Keratinocyte (primary cell): ENCODE data around the gene ETDB. TPM values are rescaled to one million over a fixed set of nuclear protein-coding genes. Genes with fewer than 3 reads are reported as not detected.
"Not testable (repeated sequence)": the region's sequence is repeated elsewhere in the genome, so short reads cannot be mapped to it uniquely, and the experiment has no call there.

Source experiments
- DNase-seq: peaks from one replicate; pipeline ENCODE4 v3.0.0-alpha.2; 2011; ENCODE audit warnings: low read depth, missing footprints, low spot score
- FAIRE-seq: peaks from 2 replicates; lab custom pipeline; 2011; peaks lifted over from hg19 to GRCh38; lab: Jason Lieb, UNC
- H2AFZ ChIP-seq: 2 replicates; pipeline ENCODE4 v1.6.0; 2012; ENCODE audit warnings: low read length, control low read depth, inconsistent platforms; ENCODE audit not compliant: control insufficient read depth
- H3K27ac ChIP-seq: 2 replicates; pipeline ENCODE4 v1.5.1; 2011; ENCODE audit warnings: low read length; ENCODE audit not compliant: control insufficient read depth, insufficient read depth
- H3K27me3 ChIP-seq: 3 replicates; pipeline ENCODE4 v1.6.0; 2011; ENCODE audit warnings: low read length; ENCODE audit not compliant: control insufficient read depth, insufficient read depth; ENCODE audit errors: extremely low read depth
- H3K36me3 ChIP-seq, 2 experiments: 2 replicates in 1 of 2; 3 replicates in 1 of 2; pipeline ENCODE4 v1.5.1; 2011; ENCODE audit warnings: low read length in 2 of 2, mild to moderate bottlenecking in 1 of 2; ENCODE audit not compliant: control insufficient read depth in 2 of 2, insufficient read depth in 2 of 2; ENCODE audit errors: extremely low read depth in 1 of 2
- H3K4me1 ChIP-seq: 3 replicates; pipeline ENCODE4 v1.5.1; 2011; ENCODE audit warnings: low read length; ENCODE audit not compliant: control insufficient read depth, insufficient read depth; ENCODE audit errors: extremely low read depth
- H3K4me2 ChIP-seq: 3 replicates; pipeline ENCODE4 v1.6.0; 2011; ENCODE audit warnings: low read depth, low read length; ENCODE audit not compliant: control insufficient read depth, insufficient read depth; ENCODE audit errors: extremely low read depth
- H3K4me3 ChIP-seq, 3 experiments: fragments of 200-600 bp in 1 of 3; sonication (generic) in 1 of 3; 2 replicates in 2 of 3; 3 replicates in 1 of 3; pipeline ENCODE4 v1.5.1; 2011 to 2016; ENCODE audit warnings: low read length in 3 of 3, mild to moderate bottlenecking in 3 of 3, control low read depth in 2 of 3, inconsistent platforms in 1 of 3, low read depth in 1 of 3, mixed read lengths in 1 of 3, mixed run types in 1 of 3, moderate library complexity in 1 of 3; ENCODE audit not compliant: control insufficient read depth in 2 of 3, insufficient read depth in 2 of 3; ENCODE audit errors: extremely low read depth in 1 of 3
- H3K79me2 ChIP-seq: 2 replicates; pipeline ENCODE4 v1.6.0; 2012; ENCODE audit warnings: low read length; ENCODE audit not compliant: control insufficient read depth, insufficient read depth
- H3K9ac ChIP-seq: 3 replicates; pipeline ENCODE4 v1.6.0; 2011; ENCODE audit warnings: low read length; ENCODE audit not compliant: control insufficient read depth, insufficient read depth; ENCODE audit errors: extremely low read depth
- H3K9me1 ChIP-seq: 3 replicates; pipeline ENCODE4 v1.6.0; 2011; ENCODE audit warnings: low read length; ENCODE audit not compliant: control insufficient read depth, insufficient read depth; ENCODE audit errors: extremely low read depth
- H3K9me3 ChIP-seq: 2 replicates; pipeline ENCODE4 v1.5.1; 2012; ENCODE audit warnings: low read depth, low read length; ENCODE audit not compliant: control insufficient read depth
- H4K20me1 ChIP-seq: 3 replicates; pipeline ENCODE4 v1.6.0; 2011; ENCODE audit warnings: low read length; ENCODE audit not compliant: control insufficient read depth, insufficient read depth; ENCODE audit errors: extremely low read depth
- EZH2 ChIP-seq: IDR thresholded peaks from one replicate; pipeline ENCODE4 v1.6.1; 2012; ENCODE audit warnings: inconsistent platforms, mild to moderate bottlenecking, low read length, moderate library complexity
- dilution Hi-C: fragments of 300-500 bp; cut with MboI; formaldehyde crosslinking; loops from one replicate; pipeline ENCODE4 v1.7.0; 2020; ENCODE audit warnings: low sequenced_read_pairs; ENCODE audit not compliant: extremely low pct_ligation_motif_present
- polyA plus RNA-seq, 5 experiments: library from polyadenylated mRNA; depleted of rRNA in 3 of 5; stranded (reverse) in 3 of 5; stranded (forward) in 1 of 5; unstranded in 1 of 5; fragments of >200 nt; gene quantifications; 1 replicate in 1 of 5; 2 replicates in 3 of 5; 3 replicates in 1 of 5; pipeline versions ENCODE4 v1.2.1 to v1.2.3, GENCODE V29; 2011 to 2012; ENCODE audit warnings: missing spikeins in 2 of 5, low read depth in 1 of 5, low replicate concordance in 1 of 5
- TF ChIP-seq, protein P1 (sequence below), 3 experiments: IDR thresholded peaks in 1 of 3; conservative IDR thresholded peaks in 1 of 3; optimal IDR thresholded peaks in 1 of 3; 2 replicates in 2 of 3; 3 replicates in 1 of 3; pipeline versions ENCODE3 to v1.5.1; 2011; ENCODE audit warnings: low read length in 3 of 3, mild to moderate bottlenecking in 3 of 3, moderate library complexity in 2 of 3, control low read depth in 1 of 3, inconsistent platforms in 1 of 3; ENCODE audit not compliant: insufficient read depth in 2 of 3; ENCODE audit errors: extremely low read depth in 1 of 3

The ETDB gene
- polyA plus RNA-seq, 1 donor (not counting 4 experiments of a cell fraction or from before 2014, with no cell fraction given): not detected

- H3K36me3 ChIP-seq, H3K4me1 ChIP-seq, H3K27ac ChIP-seq, H3K27me3 ChIP-seq, H4K20me1 ChIP-seq, FAIRE-seq, dilution Hi-C loops, H3K9me3 ChIP-seq, H2AFZ ChIP-seq, H3K4me3 ChIP-seq, H3K9me1 ChIP-seq, DNase-seq, H3K9ac ChIP-seq, H3K4me2 ChIP-seq, H3K79me2 ChIP-seq: not testable (repeated sequence)
Observed at GRCh38 chrX:135126145-135126544, 5.8 kb upstream of the ETDB start.

DNA sequence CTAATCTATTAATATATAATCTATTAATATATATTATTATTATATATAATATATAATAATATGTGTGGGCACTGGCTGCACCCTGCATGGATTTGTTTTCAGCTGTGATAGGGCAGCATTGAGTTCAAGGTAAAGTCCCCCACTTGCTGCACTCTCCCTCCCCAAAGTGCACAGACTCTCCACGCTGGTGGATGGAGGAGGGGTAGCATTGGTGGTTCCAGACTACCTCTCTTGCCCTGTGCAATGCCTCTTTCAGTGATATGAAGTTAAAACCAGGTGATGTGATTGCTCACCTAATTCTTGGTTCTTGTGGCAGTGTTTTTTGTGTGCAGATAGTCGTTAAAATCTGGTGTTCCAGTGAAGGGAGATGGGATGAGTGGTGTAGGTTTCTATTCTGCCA lies 4.3 kb downstream of the ETDB start:
- H3K79me2 ChIP-seq, H3K36me3 ChIP-seq, H2AFZ ChIP-seq, H3K4me2 ChIP-seq, H3K9ac ChIP-seq, H3K27ac ChIP-seq, H3K9me1 ChIP-seq, H3K4me1 ChIP-seq, DNase-seq, H4K20me1 ChIP-seq, dilution Hi-C loops, H3K27me3 ChIP-seq, H3K4me3 ChIP-seq, H3K9me3 ChIP-seq, FAIRE-seq: not testable (repeated sequence)

DNA sequence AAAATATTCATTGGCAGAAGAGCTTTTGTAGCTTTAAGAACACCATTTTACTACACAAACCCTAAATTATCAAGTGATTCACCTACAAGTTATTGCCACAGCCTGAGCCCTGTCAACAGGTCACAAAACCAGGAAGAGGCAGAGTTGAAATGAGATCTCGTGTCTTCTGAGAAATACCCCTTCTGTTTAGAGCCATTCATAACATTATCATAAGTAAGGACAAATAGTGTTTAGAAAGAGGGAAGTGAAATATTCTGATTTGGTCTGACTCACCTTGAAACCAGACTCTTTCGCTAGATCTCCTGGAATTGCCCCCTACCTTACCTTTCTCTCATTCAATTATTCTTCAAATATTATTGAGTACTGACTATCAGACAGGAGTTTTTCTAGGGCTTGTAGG lies 5.9 kb downstream of the ETDB start:
- H3K9me1 ChIP-seq: no peaks in the 10 kb centered on the region
- no peaks in the 10 kb centered on the region for H3K4me1 ChIP-seq
- DNase-seq (no peak), FAIRE-seq (no peak)
- no peaks in the 10 kb centered on the region for H3K79me2 ChIP-seq
- dilution Hi-C loops: no loop called here
- H3K4me2 ChIP-seq: no peak overlapping the region
- H3K4me3 ChIP-seq: no peak overlapping the region
- no peaks in the 10 kb centered on the region for H4K20me1 ChIP-seq
- H3K27ac ChIP-seq: no peak overlapping the region
- no peak overlapping the region for H3K9ac ChIP-seq
- no peaks in the 10 kb centered on the region for H3K36me3 ChIP-seq
- no peaks in the 10 kb centered on the region for H3K27me3 ChIP-seq
- TF ChIP-seq EZH2: no peak
- TF ChIP-seq, protein P1, sequence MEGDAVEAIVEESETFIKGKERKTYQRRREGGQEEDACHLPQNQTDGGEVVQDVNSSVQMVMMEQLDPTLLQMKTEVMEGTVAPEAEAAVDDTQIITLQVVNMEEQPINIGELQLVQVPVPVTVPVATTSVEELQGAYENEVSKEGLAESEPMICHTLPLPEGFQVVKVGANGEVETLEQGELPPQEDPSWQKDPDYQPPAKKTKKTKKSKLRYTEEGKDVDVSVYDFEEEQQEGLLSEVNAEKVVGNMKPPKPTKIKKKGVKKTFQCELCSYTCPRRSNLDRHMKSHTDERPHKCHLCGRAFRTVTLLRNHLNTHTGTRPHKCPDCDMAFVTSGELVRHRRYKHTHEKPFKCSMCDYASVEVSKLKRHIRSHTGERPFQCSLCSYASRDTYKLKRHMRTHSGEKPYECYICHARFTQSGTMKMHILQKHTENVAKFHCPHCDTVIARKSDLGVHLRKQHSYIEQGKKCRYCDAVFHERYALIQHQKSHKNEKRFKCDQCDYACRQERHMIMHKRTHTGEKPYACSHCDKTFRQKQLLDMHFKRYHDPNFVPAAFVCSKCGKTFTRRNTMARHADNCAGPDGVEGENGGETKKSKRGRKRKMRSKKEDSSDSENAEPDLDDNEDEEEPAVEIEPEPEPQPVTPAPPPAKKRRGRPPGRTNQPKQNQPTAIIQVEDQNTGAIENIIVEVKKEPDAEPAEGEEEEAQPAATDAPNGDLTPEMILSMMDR (optimal IDR thresholded peaks at IDR 0.05 in 1 of 3, IDR thresholded peaks at IDR 0.05 in 1 of 3, conservative IDR thresholded peaks at IDR 0.05 in 1 of 3; ENCODE audit: extremely low read depth in 1 of 3, insufficient read depth in 2 of 3, low read length in 3 of 3): no peak
- no peaks in the 10 kb centered on the region for H3K9me3 ChIP-seq
- no peak overlapping the region for H2AFZ ChIP-seq
